Natural killer cell (primary cell): Measurements from ENCODE around the gene LPAR2. TPM values are rescaled to one million over a fixed set of nuclear protein-coding genes. Genes with fewer than 3 reads are reported as not detected.

Source experiments
- ATAC-seq, 3 donors: fragments of 150-1000 bp in 2 of 3; fragments of 200-7000 bp in 1 of 3; cut with Tn5 transposase; 1 replicate in 1 of 3; 2 replicates in 2 of 3; pipeline ENCODE4 v1.10.0; 2021; ENCODE audit warnings: mild to moderate bottlenecking in 2 of 3, moderate library complexity in 2 of 3
- DNase-seq, 2 donors: peaks; one replicate each; pipeline versions ENCODE4 v3.0.0 to v3.0.0-alpha.2; 2013 to 2021; ENCODE audit warnings: mixed read lengths in 1 of 2
- H3K27ac ChIP-seq: one replicate; pipeline ENCODE4 v1.5.1; 2013; ENCODE audit warnings: mild to moderate bottlenecking, low read length
- H3K27me3 ChIP-seq: one replicate; pipeline ENCODE4 v1.6.1; 2013; ENCODE audit warnings: low read length; ENCODE audit not compliant: control insufficient read depth, insufficient read depth
- H3K36me3 ChIP-seq: one replicate; pipeline ENCODE4 v1.6.1; 2013; ENCODE audit warnings: low read length; ENCODE audit not compliant: control insufficient read depth, insufficient read depth
- H3K4me1 ChIP-seq: one replicate; pipeline ENCODE4 v1.6.1; 2013; ENCODE audit warnings: low read length; ENCODE audit not compliant: control insufficient read depth, insufficient read depth
- H3K4me3 ChIP-seq: one replicate; pipeline ENCODE4 v1.5.1; 2013; ENCODE audit warnings: low read length
- H3K9me3 ChIP-seq: one replicate; pipeline ENCODE4 v1.6.1; 2013; ENCODE audit warnings: low read length; ENCODE audit not compliant: control insufficient read depth, insufficient read depth
- H3K27ac Mint-ChIP-seq, 2 donors: one replicate each; pipeline ENCODE4 v1.8.0; 2022; ENCODE audit warnings: mild to moderate bottlenecking in 2 of 2, mixed read lengths in 2 of 2, moderate library complexity in 1 of 2
- H3K27me3 Mint-ChIP-seq, 2 donors: one replicate each; pipeline ENCODE4 v1.8.0; 2022; ENCODE audit warnings: low read depth in 2 of 2, mixed read lengths in 2 of 2
- H3K36me3 Mint-ChIP-seq: one replicate; pipeline ENCODE4 v1.8.0; 2022; ENCODE audit warnings: mixed read lengths
- H3K4me1 Mint-ChIP-seq, 2 donors: one replicate each; pipeline ENCODE4 v1.8.0; 2022; ENCODE audit warnings: mixed read lengths in 2 of 2
- H3K4me3 Mint-ChIP-seq: one replicate; pipeline ENCODE4 v1.8.0; 2022; ENCODE audit warnings: mild to moderate bottlenecking, moderate library complexity, mixed read lengths
- H3K9me3 Mint-ChIP-seq, 2 donors: one replicate each; pipeline ENCODE4 v1.8.0; 2022; ENCODE audit warnings: mixed read lengths in 2 of 2
- CTCF ChIP-seq: fragments of 200-600 bp; IDR thresholded peaks from one replicate; pipeline ENCODE4 v1.8.0; 2022; ENCODE audit warnings: antibody characterized with exemption
- WGBS: methylation state at CpG from one replicate; pipeline ENCODE4 v1.1.7; 2013; ENCODE audit warnings: missing lambda C conversion rate; ENCODE audit not compliant: insufficient coverage; 5-methylcytosine and 5-hydroxymethylcytosine counted together
- intact Hi-C: fragments of 100-400 bp; cut with micrococcal nuclease; formaldehyde crosslinking; loops from one replicate; pipeline ENCODE4 v1.14.2; 2022
- total RNA-seq, 4 donors: library from RNA; stranded (reverse); fragments of 120-200 nt in 1 of 4; gene quantifications; one replicate each; pipeline versions ENCODE4 v1.2.3 to v1.2.4, GENCODE V29; 2013 to 2022

Gene LPAR2
- total RNA-seq, 3 donors from 2014 or later (not counting 1 experiment from before 2014, with no cell fraction given): 52.1 to 81.5 (median 56.4) TPM

GRCh38 chr19:19642506-19643157 is 14.6 kb upstream of the LPAR2 start:
- intact Hi-C loops: loop anchor here (1.0 to 2.0 kb wide), 3 partner anchors 14 to 52 kb away; partner anchors contain the start of genes LPAR2 and PBX4
- TF ChIP-seq CTCF: no peak
- peak; percentile 30 to 66 for DNase-seq
- peak; percentile 45 to 66 (median 57) for ATAC-seq
- Histone ChIP-seq H3K4me1 (peaks cover 27% of the 10 kb centered on the region), H3K27me3 (no peaks in the 10 kb centered on the region), H3K9me3 (no peaks in the 10 kb centered on the region), H3K36me3 (peaks cover 52% of the 10 kb centered on the region), H3K27ac (peak overlapping the region; percentile 95), H3K4me3 (peak overlapping the region; percentile 99)
- Mint-ChIP-seq H3K9me3 (no peaks in the 10 kb centered on the region), H3K27ac (peak overlapping the region; percentile 92 to 95), H3K27me3 (no peaks in the 10 kb centered on the region), H3K36me3 (no peaks in the 10 kb centered on the region), H3K4me1 (peaks cover 15 to 22% of the 10 kb centered on the region in 2 donors), H3K4me3 (peak overlapping the region; percentile 98)
- under 1% methylated on average over 15 of the region's 16 CpGs for WGBS

- H3K4me1 ChIP-seq: peaks cover 18% of the 10 kb centered on the region
Measured at GRCh38 chr19:19637523-19638251, 9.7 kb upstream of the LPAR2 start.

GRCh38 chr19:19637186-19637522 is 9.1 kb upstream of the LPAR2 start:
- Mint-ChIP-seq H3K9me3 (no peaks in the 10 kb centered on the region), H3K27me3 (no peaks in the 10 kb centered on the region), H3K36me3 (peaks cover 17% of the 10 kb centered on the region), H3K4me3 (no peak overlapping the region), H3K4me1 (peaks cover 16 to 32% of the 10 kb centered on the region in 2 donors), H3K27ac (no peak overlapping the region)
- over 99% methylated on average over 27 of the region's 27 CpGs for WGBS
- Histone ChIP-seq H3K27ac (no peak overlapping the region), H3K27me3 (no peaks in the 10 kb centered on the region), H3K9me3 (no peaks in the 10 kb centered on the region), H3K4me3 (no peak overlapping the region), H3K36me3 (peaks cover 67% of the 10 kb centered on the region), H3K4me1 (peaks cover 13% of the 10 kb centered on the region)
- ATAC-seq: no peak
- no peak for TF ChIP-seq CTCF
- intact Hi-C loops: no loop called here
- DNase-seq: no peak

More at GRCh38 chr19:19637523-19638251, 9.7 kb upstream of the LPAR2 start:
- no peak overlapping the region for H3K4me3 ChIP-seq
- no peaks in the 10 kb centered on the region for H3K9me3 Mint-ChIP-seq
- no peak overlapping the region for H3K27ac Mint-ChIP-seq
- H3K4me3 Mint-ChIP-seq: no peak overlapping the region
- no peak for TF ChIP-seq CTCF
- DNase-seq (no peak), ATAC-seq (no peak)
- H3K27me3 Mint-ChIP-seq: no peaks in the 10 kb centered on the region
- H3K4me1 Mint-ChIP-seq: peaks cover 19 to 36% of the 10 kb centered on the region in 2 donors
- intact Hi-C loops: no loop called here
- peaks cover 17% of the 10 kb centered on the region for H3K36me3 Mint-ChIP-seq
- 97% methylated on average over 53 of the region's 53 CpGs for WGBS
- no peaks in the 10 kb centered on the region for H3K9me3 ChIP-seq
- H3K36me3 ChIP-seq: peaks cover 63% of the 10 kb centered on the region
- H3K27ac ChIP-seq: no peak overlapping the region
- no peaks in the 10 kb centered on the region for H3K27me3 ChIP-seq
